Osteoblast (primary cell): ENCODE measurements around the gene NCF2. TPM values are rescaled to one million over a fixed set of nuclear protein-coding genes. Genes with fewer than 3 reads are reported as not detected.

Source experiments
- DNase-seq: peaks from one replicate; pipeline ENCODE4 v3.0.0; 2011; ENCODE audit warnings: low spot score, mixed read lengths; ENCODE audit not compliant: insufficient read length; ENCODE audit errors: missing footprints
- H2AFZ ChIP-seq: 2 replicates; pipeline ENCODE4 v1.6.0; 2011; ENCODE audit warnings: mild to moderate bottlenecking, low read length
- H3K27ac ChIP-seq: 2 replicates; pipeline ENCODE4 v1.5.1; 2011; ENCODE audit warnings: mild to moderate bottlenecking, low read depth, low read length, moderate library complexity
- H3K27me3 ChIP-seq: 2 replicates; pipeline ENCODE4 v1.6.0; 2012; ENCODE audit warnings: mild to moderate bottlenecking, control low read depth, inconsistent platforms, low read length, moderate library complexity; ENCODE audit not compliant: insufficient read depth
- H3K36me3 ChIP-seq: 2 replicates; pipeline ENCODE4 v1.5.1; 2011; ENCODE audit warnings: mild to moderate bottlenecking, low read length, control low read depth, moderate library complexity; ENCODE audit not compliant: insufficient read depth
- H3K4me1 ChIP-seq: 2 replicates; pipeline ENCODE4 v1.5.1; 2011; ENCODE audit warnings: mild to moderate bottlenecking, low read length, control low read depth, moderate library complexity; ENCODE audit not compliant: insufficient read depth
- H3K4me2 ChIP-seq: 2 replicates; pipeline ENCODE4 v1.6.0; 2011; ENCODE audit warnings: mild to moderate bottlenecking, low read length; ENCODE audit not compliant: insufficient read depth
- H3K4me3 ChIP-seq: fragments of 200-600 bp; sonication (generic); 3 replicates; pipeline ENCODE4 v1.5.1; 2012; ENCODE audit warnings: mild to moderate bottlenecking, low read length, inconsistent platforms; ENCODE audit not compliant: insufficient read depth
- H3K79me2 ChIP-seq: 2 replicates; pipeline ENCODE4 v1.6.0; 2012; ENCODE audit warnings: mild to moderate bottlenecking, low read length, control low read depth, inconsistent platforms; ENCODE audit not compliant: insufficient read depth
- H3K9me3 ChIP-seq: 2 replicates; pipeline ENCODE4 v1.5.1; 2011; ENCODE audit warnings: low read depth, low read length, control low read depth
- H4K20me1 ChIP-seq: 2 replicates; pipeline ENCODE4 v1.6.0; 2012; ENCODE audit warnings: mild to moderate bottlenecking, low read length, control low read depth; ENCODE audit not compliant: insufficient read depth
- CTCF ChIP-seq: IDR thresholded peaks from 2 replicates; pipeline ENCODE4 v1.5.1; 2011; ENCODE audit warnings: mild to moderate bottlenecking, low read depth, low read length, moderate library complexity; ENCODE audit errors: extremely low read depth
- total RNA-seq: library from RNA; depleted of rRNA; stranded (reverse); fragments of >200 nt; gene quantifications from 2 replicates; pipeline ENCODE4 v1.2.3, GENCODE V29; 2012

NCF2 gene
- total RNA-seq, 1 donor = 2.2 TPM

DNA sequence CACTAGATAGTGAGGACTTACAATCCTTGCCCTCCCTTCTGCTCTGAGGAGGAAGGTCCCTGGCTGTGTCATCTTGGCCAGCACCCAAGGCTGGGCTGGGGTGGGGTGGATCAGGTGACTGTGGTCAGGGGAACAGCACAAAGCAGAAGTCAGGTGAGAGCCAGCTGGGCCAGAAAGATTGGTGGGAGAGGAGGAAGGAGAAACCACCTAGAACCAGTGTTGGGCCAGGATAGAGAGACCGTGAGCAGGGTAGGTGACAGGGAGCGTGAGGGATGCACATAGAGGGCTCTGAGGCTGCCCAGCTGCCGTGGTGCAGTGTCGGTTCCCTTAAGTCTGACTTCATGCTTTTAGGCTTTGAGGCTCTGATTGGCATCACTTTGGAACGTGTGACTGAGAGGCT, 22.7 kb downstream of the NCF2 start:
- Histone ChIP-seq H3K27ac (no peak overlapping the region), H3K9me3 (no peaks in the 10 kb centered on the region), H3K27me3 (no peaks in the 10 kb centered on the region), H3K79me2 (no peaks in the 10 kb centered on the region), H2AFZ (no peak overlapping the region), H4K20me1 (no peaks in the 10 kb centered on the region), H3K4me3 (no peak overlapping the region), H3K4me1 (peaks cover 20% of the 10 kb centered on the region), H3K36me3 (no peaks in the 10 kb centered on the region), H3K4me2 (no peak overlapping the region)
- no peak for TF ChIP-seq CTCF
- no peak for DNase-seq

- no peak overlapping the region for H3K4me3 ChIP-seq
- TF ChIP-seq CTCF = no peak
- H3K9me3 ChIP-seq = no peaks in the 10 kb centered on the region
- no peak overlapping the region for H3K27ac ChIP-seq
- peaks cover 18% of the 10 kb centered on the region for H3K4me1 ChIP-seq
- DNase-seq = no peak
- no peaks in the 10 kb centered on the region for H3K36me3 ChIP-seq
- H4K20me1 ChIP-seq = no peaks in the 10 kb centered on the region
- H2AFZ ChIP-seq = no peak overlapping the region
- H3K79me2 ChIP-seq = no peaks in the 10 kb centered on the region
- H3K27me3 ChIP-seq = no peaks in the 10 kb centered on the region
- no peak overlapping the region for H3K4me2 ChIP-seq
Observed at GRCh38 chr1:183566026-183566425, 24.2 kb downstream of the NCF2 start.

DNA sequence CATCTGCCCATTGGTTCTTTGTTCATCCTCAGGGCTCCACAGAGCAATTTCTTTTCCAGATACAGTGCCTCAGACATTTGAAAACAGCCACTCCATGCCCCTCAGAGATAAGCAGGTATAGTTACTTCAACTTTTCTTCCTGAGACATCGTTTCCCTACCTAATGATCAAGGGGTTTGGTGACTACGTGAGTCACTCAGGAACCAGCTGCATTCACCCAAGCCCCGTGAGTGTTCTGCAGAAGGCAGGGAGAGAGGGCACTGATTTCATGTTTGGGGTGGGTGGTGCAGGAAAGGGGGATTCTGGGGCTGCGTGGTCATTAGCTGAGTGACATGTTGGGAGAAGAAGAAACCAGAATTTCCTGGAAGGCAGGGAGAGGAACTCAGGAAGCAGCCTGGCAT, 25.0 kb downstream of the NCF2 start:
- Histone ChIP-seq H3K79me2 (no peaks in the 10 kb centered on the region), H3K4me2 (no peak overlapping the region), H2AFZ (no peak overlapping the region), H4K20me1 (no peaks in the 10 kb centered on the region), H3K27ac (no peak overlapping the region), H3K9me3 (no peaks in the 10 kb centered on the region), H3K4me1 (peaks cover 18% of the 10 kb centered on the region), H3K36me3 (no peaks in the 10 kb centered on the region), H3K27me3 (no peaks in the 10 kb centered on the region), H3K4me3 (no peak overlapping the region)
- no peak for TF ChIP-seq CTCF
- DNase-seq = no peak

- no peaks in the 10 kb centered on the region for H4K20me1 ChIP-seq
- H3K27me3 ChIP-seq = no peaks in the 10 kb centered on the region
- no peak overlapping the region for H3K4me2 ChIP-seq
- no peak for DNase-seq
- peaks cover 5% of the 10 kb centered on the region for H3K4me1 ChIP-seq
- H3K4me3 ChIP-seq = no peak overlapping the region
- H3K9me3 ChIP-seq = no peaks in the 10 kb centered on the region
- H3K27ac ChIP-seq = no peak overlapping the region
- H2AFZ ChIP-seq = no peak overlapping the region
- no peaks in the 10 kb centered on the region for H3K36me3 ChIP-seq
- TF ChIP-seq CTCF = no peak
- H3K79me2 ChIP-seq = no peaks in the 10 kb centered on the region
Observed at GRCh38 chr1:183562701-183563100, 27.6 kb downstream of the NCF2 start.
